Erythroblast (primary cell): Measurements from ENCODE around the gene GALNT18.

Experiments used
- GATA1 ChIP-seq: IDR thresholded peaks from 2 replicates; pipeline ENCODE4 v1.6.1; 2011; ENCODE audit warnings: low read depth, mild to moderate bottlenecking, control low read depth, low read length, moderate library complexity
- POLR2A ChIP-seq: IDR thresholded peaks from 2 replicates; pipeline ENCODE4 v1.6.1; 2011; ENCODE audit warnings: mild to moderate bottlenecking, low read length

DNA sequence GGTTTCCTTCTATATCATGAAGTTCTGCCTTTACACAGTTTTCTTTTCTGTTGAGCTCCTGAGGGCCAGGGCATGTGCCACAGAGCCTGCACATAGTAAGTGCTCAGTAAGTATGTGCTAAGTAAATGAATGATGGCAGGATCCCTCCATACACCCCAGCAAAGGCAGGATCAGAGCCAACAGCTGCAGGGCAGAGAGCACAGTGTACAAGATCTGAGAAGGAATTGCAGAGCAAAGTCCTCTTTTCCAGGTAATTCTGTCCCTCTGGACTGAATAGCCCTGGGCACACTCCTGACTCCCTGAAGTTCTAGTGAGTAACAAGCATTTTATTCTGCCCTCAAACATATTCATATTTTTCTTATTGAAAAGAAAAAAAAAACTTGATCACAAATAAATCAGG is 117.7 kb downstream of the GALNT18 start:
- no peak for TF ChIP-seq POLR2A
- no peak for TF ChIP-seq GATA1
